ENCODE data around the gene MVP.
"Not testable (repeated sequence)": the region's sequence is repeated elsewhere in the genome, so short reads cannot be mapped to it uniquely, and the experiment has no call there.

Gene MVP

DNA sequence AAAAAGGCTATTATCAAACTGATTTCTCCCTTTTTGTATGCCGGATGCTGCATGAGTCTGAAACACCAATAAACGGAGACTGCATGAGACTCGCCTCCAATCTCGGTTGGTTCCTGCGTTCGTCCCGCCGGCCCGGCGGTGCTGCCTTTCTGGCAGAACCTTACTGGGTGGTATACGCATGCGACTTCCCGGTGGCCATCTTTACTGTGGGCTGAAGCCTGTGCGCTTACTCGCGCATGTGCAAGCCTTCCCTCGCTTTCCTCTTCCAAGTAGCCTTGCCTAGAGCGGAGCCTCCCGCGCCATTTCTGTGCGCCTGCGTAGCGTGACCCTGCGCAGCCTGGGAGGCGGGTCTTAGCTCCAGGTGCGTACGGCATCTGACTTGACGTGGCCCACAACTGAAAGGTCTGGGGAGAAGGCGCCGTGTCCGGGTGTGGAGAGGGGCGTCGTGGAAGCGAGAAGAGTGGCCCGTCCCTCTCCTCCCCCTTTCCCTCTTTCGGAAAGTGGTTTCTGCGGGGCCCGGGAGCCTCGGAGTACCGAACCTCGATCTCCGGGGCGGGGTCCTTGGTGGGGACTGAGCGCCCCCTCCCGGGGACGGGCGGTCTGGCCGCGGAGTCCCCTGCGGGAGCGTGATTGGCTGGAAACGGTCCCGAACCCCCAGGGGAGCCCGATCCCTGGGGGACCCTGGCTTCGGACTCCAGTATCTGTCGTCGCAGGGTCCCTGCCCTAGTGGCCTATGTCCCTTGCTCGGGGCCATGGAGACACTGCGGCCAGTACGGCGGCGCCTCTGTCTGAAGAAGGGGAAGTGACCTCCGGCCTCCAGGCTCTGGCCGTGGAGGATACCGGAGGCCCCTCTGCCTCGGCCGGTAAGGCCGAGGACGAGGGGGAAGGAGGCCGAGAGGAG is 4.2 kb upstream of the MVP start, which contains the start of gene PAGR1:
Gene PAGR1 (plus strand): TSS at position 360 of the 901 bp plus-strand sequence. CDS start 374 bp downstream, at position 734.
- peak; percentile 100 for DNase-seq

DNA sequence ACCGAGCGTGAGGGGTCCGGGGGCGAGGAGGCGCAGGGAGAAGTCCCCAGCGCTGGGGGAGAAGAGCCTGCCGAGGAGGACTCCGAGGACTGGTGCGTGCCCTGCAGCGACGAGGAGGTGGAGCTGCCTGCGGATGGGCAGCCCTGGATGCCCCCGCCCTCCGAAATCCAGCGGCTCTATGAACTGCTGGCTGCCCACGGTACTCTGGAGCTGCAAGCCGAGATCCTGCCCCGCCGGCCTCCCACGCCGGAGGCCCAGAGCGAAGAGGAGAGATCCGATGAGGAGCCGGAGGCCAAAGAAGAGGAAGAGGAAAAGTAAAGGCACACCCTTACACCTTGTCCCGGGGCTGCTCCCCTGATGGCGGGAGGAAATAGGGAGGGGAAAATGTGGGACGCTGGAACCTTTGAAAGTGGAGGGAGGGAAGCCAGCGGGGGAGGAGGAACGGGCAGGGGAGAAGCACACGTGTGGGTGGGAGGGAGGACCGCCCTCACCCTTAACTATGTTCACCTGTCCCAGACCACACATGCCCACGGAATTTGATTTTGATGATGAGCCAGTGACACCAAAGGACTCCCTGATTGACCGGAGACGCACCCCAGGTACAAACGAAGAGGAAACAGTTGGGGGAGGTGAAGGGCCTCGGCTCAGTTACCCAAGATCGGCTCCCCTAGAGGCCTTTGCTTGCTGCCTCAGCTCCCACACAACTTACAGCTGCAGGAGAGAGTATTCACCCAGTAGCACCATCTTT is 3.4 kb upstream of the MVP start:
- peak; percentile 72 for DNase-seq

GRCh38 chr16:29818082-29818481 is 2.2 kb upstream of the MVP start:
- DNase-seq: no peak

DNA sequence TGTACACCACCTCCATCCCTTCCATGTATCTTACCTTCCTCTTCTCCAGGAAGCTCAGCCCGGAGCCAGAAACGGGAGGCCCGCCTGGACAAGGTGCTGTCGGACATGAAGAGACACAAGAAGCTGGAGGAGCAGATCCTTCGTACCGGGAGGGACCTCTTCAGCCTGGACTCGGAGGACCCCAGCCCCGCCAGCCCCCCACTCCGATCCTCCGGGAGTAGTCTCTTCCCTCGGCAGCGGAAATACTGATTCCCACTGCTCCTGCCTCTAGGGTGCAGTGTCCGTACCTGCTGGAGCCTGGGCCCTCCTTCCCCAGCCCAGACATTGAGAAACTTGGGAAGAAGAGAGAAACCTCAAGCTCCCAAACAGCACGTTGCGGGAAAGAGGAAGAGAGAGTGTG is 756 bp upstream of the MVP start:
- DNase-seq: no peak

GRCh38 chr16:29820730-29821642 is 724 bp downstream of the MVP start:
- no peak for DNase-seq

DNA sequence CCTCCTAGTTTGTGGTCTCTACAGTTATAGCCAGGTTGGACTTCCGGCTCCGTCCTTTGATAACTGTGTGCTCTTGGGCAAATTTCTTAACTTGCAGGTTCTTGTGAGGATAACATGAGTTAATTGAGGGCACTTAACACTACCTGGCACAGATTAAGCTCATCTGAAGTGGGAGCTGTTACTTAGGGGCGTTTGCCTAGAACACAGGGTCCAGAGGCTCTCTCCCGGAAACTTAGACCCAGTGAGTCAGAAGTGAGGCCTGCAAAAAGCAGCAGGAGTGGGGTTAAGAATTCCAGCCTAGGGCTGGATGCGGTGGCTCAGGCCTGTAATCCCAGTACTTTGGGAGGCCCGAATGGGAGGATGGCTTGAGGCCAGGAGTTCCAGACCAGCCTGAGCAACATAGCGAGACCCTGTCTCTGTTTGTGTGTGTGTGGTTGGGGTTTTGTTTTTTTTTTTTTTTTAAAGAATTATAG is 1.4 kb downstream of the MVP start:
- no peak for DNase-seq

GRCh38 chr16:29824589-29825144 is 4.4 kb downstream of the MVP start:
- DNase-seq: no peak

GRCh38 chr16:29825145-29826044 is 5.1 kb downstream of the MVP start:
- DNase-seq: no peak

DNA sequence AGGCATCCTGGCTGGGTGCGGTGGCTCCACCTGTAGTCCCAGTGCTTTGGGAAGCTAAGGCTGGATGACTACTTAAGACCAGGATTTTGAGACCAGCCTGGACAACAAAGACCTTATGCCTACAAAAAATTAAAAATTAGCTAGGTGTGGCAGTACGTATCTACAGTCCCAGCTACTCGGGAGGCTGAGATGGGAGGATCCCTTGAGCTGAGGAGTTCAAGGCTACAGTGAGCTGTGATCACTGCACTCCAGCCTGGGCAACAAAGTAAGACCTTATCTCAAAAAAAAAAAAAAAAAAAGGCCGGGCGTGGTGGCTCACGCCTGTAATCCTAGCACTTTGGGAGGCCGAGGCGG is 6.1 kb downstream of the MVP start:
- DNase-seq: no peak

- DNase-seq: no peak
Observed at GRCh38 chr16:29830774-29831173, 10.5 kb downstream of the MVP start.

DNA sequence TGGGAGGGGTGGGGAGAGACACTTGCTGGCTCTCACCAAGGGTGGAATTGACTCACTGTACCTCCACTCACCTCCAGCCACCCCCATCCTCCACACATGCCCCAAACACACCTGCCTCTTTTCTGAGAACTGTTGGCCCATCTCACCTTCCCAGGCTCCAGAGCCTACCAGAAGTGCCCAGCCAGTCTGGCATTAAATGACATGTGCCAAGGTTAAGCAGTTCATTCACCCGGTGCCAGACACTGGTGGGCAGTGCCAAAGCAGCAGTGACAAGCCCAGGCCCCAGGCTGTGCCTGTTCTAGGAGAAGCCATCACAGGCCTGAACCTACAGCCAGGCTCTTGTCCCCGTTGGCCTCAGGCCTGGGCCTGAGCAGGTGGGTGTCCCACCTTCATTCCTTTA is 11.2 kb downstream of the MVP start:
- no peak for DNase-seq

GRCh38 chr16:29833219-29833618 is 13.0 kb downstream of the MVP start:
- DNase-seq: not testable (repeated sequence)

DNA sequence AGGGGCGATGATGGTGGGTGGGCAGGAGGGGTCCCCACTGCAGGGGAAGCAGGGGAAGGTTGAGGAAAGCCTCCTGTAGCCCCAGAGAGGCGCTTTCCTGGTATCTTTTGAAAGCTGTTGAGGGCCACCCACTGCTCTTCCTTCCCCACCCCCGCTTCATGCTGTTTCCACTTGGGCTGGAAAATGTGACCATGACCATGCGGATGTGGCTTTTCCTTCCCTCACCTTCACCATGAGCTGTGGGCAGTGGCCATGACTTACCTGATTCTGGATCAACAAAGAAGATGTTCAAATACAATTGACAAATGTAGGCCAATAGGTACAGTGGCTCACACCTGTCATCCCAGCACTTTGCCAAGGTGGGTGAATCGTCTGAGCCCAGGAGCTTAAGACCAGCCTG is 13.8 kb downstream of the MVP start:
- no peak for DNase-seq

GRCh38 chr16:29835926-29836325 is 15.7 kb downstream of the MVP start:
- DNase-seq: no peak

DNA sequence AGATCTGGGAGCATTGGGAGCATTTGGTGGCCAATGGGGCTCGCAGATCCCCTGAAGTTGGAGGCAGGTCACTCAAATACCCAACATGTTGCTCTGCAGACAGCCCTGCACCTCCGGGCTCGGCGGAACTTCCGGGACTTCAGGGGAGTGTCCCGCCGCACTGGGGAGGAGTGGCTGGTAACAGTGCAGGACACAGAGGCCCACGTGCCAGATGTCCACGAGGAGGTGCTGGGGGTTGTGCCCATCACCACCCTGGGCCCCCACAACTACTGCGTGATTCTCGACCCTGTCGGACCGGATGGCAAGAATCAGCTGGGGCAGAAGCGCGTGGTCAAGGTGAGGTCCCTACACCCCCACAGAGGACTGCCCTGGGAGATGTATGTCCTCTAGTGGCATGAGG is 16.4 kb downstream of the MVP start:
- DNase-seq: no peak

DNA sequence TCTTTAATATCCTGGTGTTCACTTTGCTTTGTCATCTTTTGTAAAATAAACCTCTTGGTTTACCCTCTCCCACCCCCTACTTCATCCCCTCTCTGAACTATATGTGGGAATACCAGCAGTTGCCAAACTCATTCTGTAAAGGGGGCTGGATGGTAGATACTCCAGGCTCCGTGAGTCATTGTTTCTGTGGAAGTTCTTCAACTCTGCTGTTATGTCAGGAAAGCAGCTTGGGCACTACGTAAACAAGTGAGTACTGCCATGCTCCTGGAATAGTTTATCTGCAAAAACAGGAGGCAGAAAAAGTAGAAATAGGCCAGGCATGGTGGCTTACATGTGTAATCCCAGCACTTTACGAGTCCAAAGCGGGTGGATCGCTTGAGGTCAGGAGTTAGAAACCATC is 17.6 kb downstream of the MVP start:
- no peak for DNase-seq

GRCh38 chr16:29839822-29840221 is 19.6 kb downstream of the MVP start:
- DNase-seq: no peak

DNA sequence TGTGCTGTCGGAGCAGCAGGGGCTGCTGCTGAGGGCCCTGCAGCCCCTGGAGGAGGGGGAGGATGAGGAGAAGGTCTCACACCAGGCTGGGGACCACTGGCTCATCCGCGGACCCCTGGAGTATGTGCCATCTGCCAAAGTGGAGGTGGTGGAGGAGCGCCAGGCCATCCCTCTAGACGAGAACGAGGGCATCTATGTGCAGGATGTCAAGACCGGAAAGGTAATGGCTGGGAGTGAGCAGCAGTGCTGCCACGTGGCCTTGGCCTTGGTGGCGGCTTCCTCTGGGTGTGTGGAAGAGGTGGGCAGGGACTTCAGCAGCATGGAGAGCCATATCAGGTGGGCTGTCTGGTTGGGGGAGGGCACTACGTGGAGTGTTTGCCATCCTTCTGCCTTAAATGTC is 20.0 kb downstream of the MVP start:
- no peak for DNase-seq

DNA sequence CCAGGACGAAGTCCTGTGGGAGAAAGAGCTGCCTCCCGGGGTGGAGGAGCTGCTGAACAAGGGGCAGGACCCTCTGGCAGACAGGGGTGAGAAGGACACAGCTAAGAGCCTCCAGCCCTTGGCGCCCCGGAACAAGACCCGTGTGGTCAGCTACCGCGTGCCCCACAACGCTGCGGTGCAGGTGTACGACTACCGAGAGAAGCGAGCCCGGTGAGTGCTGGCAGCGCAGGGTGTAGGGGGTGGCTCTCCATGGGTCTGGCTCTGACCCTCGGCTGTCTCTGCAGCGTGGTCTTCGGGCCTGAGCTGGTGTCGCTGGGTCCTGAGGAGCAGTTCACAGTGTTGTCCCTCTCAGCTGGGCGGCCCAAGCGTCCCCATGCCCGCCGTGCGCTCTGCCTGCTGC is 21.4 kb downstream of the MVP start:
- DNase-seq: no peak

GRCh38 chr16:29842732-29843346 is 22.6 kb downstream of the MVP start:
- DNase-seq: no peak

DNA sequence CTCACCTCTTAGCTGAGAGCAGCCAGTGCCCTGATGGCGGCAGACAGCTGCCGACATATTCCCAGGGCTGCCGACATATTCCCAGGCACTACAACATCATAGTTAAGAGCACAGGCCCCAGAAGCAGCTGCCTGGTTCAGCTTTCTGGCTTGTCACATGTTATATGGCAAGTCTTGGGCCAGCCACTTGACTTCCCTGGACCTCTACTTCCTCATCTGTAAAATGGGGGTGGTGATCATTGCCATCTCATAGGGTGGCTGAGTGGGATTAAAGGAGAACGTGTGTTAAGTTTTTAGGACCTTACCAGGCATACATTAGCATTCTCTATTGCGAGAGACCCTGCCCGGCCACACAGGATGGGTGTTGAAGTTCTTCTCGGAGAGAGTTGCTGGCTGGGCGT is 23.7 kb downstream of the MVP start:
- DNase-seq: no peak
